Endothelial cell of umbilical vein (primary cell): ENCODE results near the gene HCRT.

Experiments used
- CTCF ChIP-seq, 2 donors: IDR thresholded peaks; 1 replicate in 1 of 2; 2 replicates in 1 of 2; pipeline ENCODE4 v1.5.1; 2011; ENCODE audit warnings: low read length in 2 of 2, mild to moderate bottlenecking in 2 of 2, moderate library complexity in 2 of 2, control low read depth in 1 of 2, inconsistent platforms in 1 of 2, low read depth in 1 of 2; ENCODE audit not compliant: insufficient read depth in 1 of 2; ENCODE audit errors: extremely low read depth in 1 of 2
- FOS ChIP-seq: IDR thresholded peaks from 2 replicates; pipeline ENCODE4 v1.6.1; 2011; ENCODE audit warnings: mild to moderate bottlenecking, low read length, moderate library complexity, borderline replicate concordance; ENCODE audit not compliant: insufficient read depth
- POLR2A ChIP-seq: IDR thresholded peaks from 2 replicates; pipeline ENCODE4 v1.6.1; 2012; ENCODE audit warnings: low read depth, mild to moderate bottlenecking, control low read depth, low read length
- POLR2AphosphoS5 ChIP-seq: IDR thresholded peaks from 2 replicates; pipeline ENCODE4 v1.6.1; 2012; ENCODE audit warnings: low read depth, mild to moderate bottlenecking, control low read depth, low read length, moderate library complexity; ENCODE audit not compliant: insufficient read depth

- TF ChIP-seq POLR2A (no peak), CTCF (IDR thresholded peaks at IDR 0.05; ENCODE audit: extremely low read depth in 1 of 2, insufficient read depth in 1 of 2, low read depth in 1 of 2, low read length in 2 of 2) (no peak), FOS (no peak), POLR2AphosphoS5 (no peak)
Observed at GRCh38 chr17:42177684-42178083, 7.6 kb downstream of the HCRT start.
